ENCODE measurements around the gene B3GALNT2. TPM values are rescaled to one million over a fixed set of nuclear protein-coding genes. Genes with fewer than 3 reads are reported as not detected.

The B3GALNT2 gene
- total and polyA plus RNA-seq, 2 of the 8 experiments (the other 6 are each of a cell fraction or from before 2014, with no cell fraction given) = 15.4 to 39.4 TPM

GRCh38 chr1:235515844-235516512 lies 11.7 kb upstream of the B3GALNT2 start:
- no peak overlapping the region for H3K4ac ChIP-seq (replicated peaks; ENCODE audit: insufficient read length, low read depth, low read length)
- H3K36me3 ChIP-seq (ENCODE audit: control insufficient read depth in 2 of 4, insufficient read depth in 4 of 4, low read length in 3 of 4) = no peaks in the 10 kb centered on the region
- H3K56ac ChIP-seq (replicated peaks; ENCODE audit: insufficient read length, low read depth, low read length) = no peak overlapping the region
- no peak overlapping the region for H4K91ac ChIP-seq (replicated peaks; ENCODE audit: insufficient read length, low read length)
- H4K20me1 ChIP-seq (replicated peaks in 1 of 2; ENCODE audit: control insufficient read depth in 1 of 2, insufficient read depth in 2 of 2, low read length in 2 of 2) = no peaks in the 10 kb centered on the region
- peaks cover 0 to 3% (median 2%) of the 10 kb centered on the region in 4 experiments; a peak in 2 of 7 replicates for H3K4me1 ChIP-seq (replicated peaks in 1 of 4; ENCODE audit: control insufficient read depth in 3 of 4, insufficient read depth in 4 of 4, low read length in 3 of 4)
- H3K27ac ChIP-seq (ENCODE audit: low read depth, low read length) = no peak overlapping the region
- no peak overlapping the region for H3K4me3 ChIP-seq (ENCODE audit: extremely low read depth in 1 of 4, insufficient read depth in 2 of 4, low read depth in 3 of 4, low read length in 4 of 4)
- no peak for FAIRE-seq
- H3K23me2 ChIP-seq (ENCODE audit: low read depth, low read length) = 0 out of 2 replicates have a peak, but pooled peaks cover 1% of the 10 kb centered on the region
- no peak overlapping the region for H3K18ac ChIP-seq (ENCODE audit: extremely low read depth, low read length)
- H3K9ac ChIP-seq (replicated peaks in 1 of 4; ENCODE audit: extremely low read depth in 1 of 4, low read depth in 3 of 4, low read length in 3 of 4) = no peak overlapping the region
- H4K5ac ChIP-seq (ENCODE audit: insufficient read length, low read depth, low read length) = no peak overlapping the region
- 93 to 100% methylated on average over 1 to 5 of the region's 5 CpGs for WGBS, 2 experiments (ENCODE audit: extremely low coverage in 1 of 2, insufficient coverage in 1 of 2, insufficient read length in 1 of 2, insufficient replicate concordance in 2 of 2, low coverage in 1 of 2, low lambda C conversion rate in 2 of 2, missing lambda C conversion rate in 1 of 2)
- no peak overlapping the region for H2AK5ac ChIP-seq (ENCODE audit: low read depth, low read length)
- H2BK120ac ChIP-seq (replicated peaks; ENCODE audit: low read depth, low read length) = no peak overlapping the region
- no peaks in the 10 kb centered on the region for H3K79me1 ChIP-seq (ENCODE audit: low read depth, low read length)
- CTCF ChIA-PET (ENCODE audit: partially characterized antibody) = interaction anchor here (0.6 to 2.6 kb wide), 5 partner anchors 9 to 268 kb away, joined by 4 to 13 read pairs (median 6); partner anchors contain the start of gene B3GALNT2
- H2BK12ac ChIP-seq (ENCODE audit: low read depth, low read length) = no peak overlapping the region
- H3K27me3 ChIP-seq (replicated peaks in 1 of 4; ENCODE audit: control insufficient read depth in 3 of 4, extremely low read depth in 1 of 4, insufficient read depth in 3 of 4, low read length in 3 of 4) = no peaks in the 10 kb centered on the region; a peak in 1 of 7 replicates
- no peak overlapping the region for H3K4me2 ChIP-seq (ENCODE audit: insufficient read depth in 1 of 2, low read depth in 2 of 2, low read length in 2 of 2)
- POLR2A ChIA-PET (ENCODE audit: partially characterized antibody) = interaction anchor here (0.8 kb wide), 1 partner anchor 12 kb away, joined by 4 read pairs; the partner anchor contains the start of gene B3GALNT2
- DNase-seq (ENCODE audit: low read depth in 1 of 2, low spot score in 2 of 2) = no peak
- H2BK20ac ChIP-seq (ENCODE audit: low read length) = no peak overlapping the region
- H3K14ac ChIP-seq (ENCODE audit: insufficient read length) = no peak overlapping the region
- no peak overlapping the region for H2AFZ ChIP-seq (ENCODE audit: low read length)
- no peak overlapping the region for H2BK5ac ChIP-seq (ENCODE audit: low read depth, low read length)
- no peak overlapping the region for H3K23ac ChIP-seq (ENCODE audit: insufficient read length)
- H4K8ac ChIP-seq (ENCODE audit: extremely low read depth, insufficient read depth, low read length) = no peak overlapping the region
- H3K79me2 ChIP-seq (ENCODE audit: control insufficient read depth in 1 of 2, insufficient read depth in 2 of 2, low read length in 2 of 2) = no peaks in the 10 kb centered on the region
- H2BK15ac ChIP-seq (ENCODE audit: low read length) = no peak overlapping the region
- no peaks in the 10 kb centered on the region for H3K9me3 ChIP-seq (ENCODE audit: insufficient read depth in 2 of 2, low read depth in 1 of 2, low read length in 1 of 2)
- TF ChIP-seq E2F6 (IDR thresholded peaks at IDR 0.05) = no peak
- no peak for TF ChIP-seq ZNF274 (IDR thresholded peaks at IDR 0.05; ENCODE audit: borderline replicate concordance, extremely low read depth, low read length)
- TF ChIP-seq SP4 (IDR thresholded peaks at IDR 0.05; ENCODE audit: low read length) = no peak
- TF ChIP-seq RXRA (IDR thresholded peaks at IDR 0.05; ENCODE audit: insufficient read depth, low read depth, low read length) = no peak
- TF ChIP-seq, protein P1, sequence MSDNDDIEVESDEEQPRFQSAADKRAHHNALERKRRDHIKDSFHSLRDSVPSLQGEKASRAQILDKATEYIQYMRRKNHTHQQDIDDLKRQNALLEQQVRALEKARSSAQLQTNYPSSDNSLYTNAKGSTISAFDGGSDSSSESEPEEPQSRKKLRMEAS (IDR thresholded peaks at IDR 0.05) = no peak
- TF ChIP-seq TAF7 (optimal IDR thresholded peaks at IDR 0.05; ENCODE audit: borderline replicate concordance, low read depth, low read length) = no peak
- no peak for TF ChIP-seq SP2 (IDR thresholded peaks at IDR 0.05; ENCODE audit: low read length)
- no peak for TF ChIP-seq RFX5 (IDR thresholded peaks at IDR 0.05; ENCODE audit: borderline replicate concordance, low read depth, low read length)
- TF ChIP-seq SP1 (IDR thresholded peaks at IDR 0.05; ENCODE audit: low read depth, low read length) = no peak
- TF ChIP-seq EGR1 (IDR thresholded peaks at IDR 0.05; ENCODE audit: borderline replicate concordance, low read depth, low read length) = no peak
- TF ChIP-seq CTBP2 (IDR thresholded peaks at IDR 0.05; ENCODE audit: borderline replicate concordance, insufficient read depth, insufficient read length, low read length) = no peak
- no peak for TF ChIP-seq CREB1 (IDR thresholded peaks at IDR 0.05)
- TF ChIP-seq BACH1 (IDR thresholded peaks at IDR 0.05; ENCODE audit: low read length) = no peak

Measured in H1 (cell line).